H9 (cell line): ENCODE measurements around the gene CPHXL2. TPM values are rescaled to one million over a fixed set of nuclear protein-coding genes. Genes with fewer than 3 reads are reported as not detected.

ENCODE experiments used
- DNase-seq: peaks from one replicate; pipeline ENCODE4 v3.0.0-alpha.2; 2017
- H2AFZ ChIP-seq: one replicate; pipeline ENCODE4 v1.6.1; 2013; ENCODE audit warnings: mild to moderate bottlenecking, low read length, control low read depth, moderate library complexity
- H2AK5ac ChIP-seq: 2 replicates; pipeline ENCODE4 v1.6.1; 2013; ENCODE audit warnings: low read length, control low read depth, mixed read lengths; ENCODE audit not compliant: insufficient read length
- H2BK120ac ChIP-seq: one replicate; pipeline ENCODE4 v1.6.1; 2013; ENCODE audit warnings: low read depth, mild to moderate bottlenecking, low read length, control low read depth, inconsistent platforms; ENCODE audit not compliant: poor library complexity, severe bottlenecking
- H2BK12ac ChIP-seq: 2 replicates; pipeline ENCODE4 v1.6.1; 2013; ENCODE audit warnings: low read length, control low read depth, mixed read lengths, low read depth; ENCODE audit not compliant: insufficient read length
- H2BK15ac ChIP-seq: 2 replicates; pipeline ENCODE4 v1.6.1; 2013; ENCODE audit warnings: low read depth, low read length, control low read depth
- H2BK20ac ChIP-seq: one replicate; pipeline ENCODE4 v1.6.1; 2013; ENCODE audit warnings: low read depth, mild to moderate bottlenecking, low read length, control low read depth, inconsistent platforms; ENCODE audit not compliant: poor library complexity, severe bottlenecking
- H2BK5ac ChIP-seq: 2 replicates; pipeline ENCODE4 v1.6.1; 2013; ENCODE audit warnings: low read length, control low read depth, mixed read lengths; ENCODE audit not compliant: insufficient read length
- H3K14ac ChIP-seq: 2 replicates; pipeline ENCODE4 v1.6.1; 2013; ENCODE audit warnings: low read length, control low read depth; ENCODE audit not compliant: insufficient read depth
- H3K18ac ChIP-seq: 2 replicates; pipeline ENCODE4 v1.6.1; 2013; ENCODE audit warnings: low read depth, mild to moderate bottlenecking, mixed read lengths, low read length, control low read depth; ENCODE audit not compliant: insufficient read length
- H3K23ac ChIP-seq: 2 replicates; pipeline ENCODE4 v1.6.1; 2013; ENCODE audit warnings: low read length, control low read depth, mixed read lengths, low read depth; ENCODE audit not compliant: insufficient read length
- H3K23me2 ChIP-seq: 2 replicates; pipeline ENCODE4 v1.6.1; 2013; ENCODE audit warnings: low read depth, mild to moderate bottlenecking, mixed read lengths, low read length, control low read depth; ENCODE audit not compliant: insufficient read length, poor library complexity, severe bottlenecking
- H3K27ac ChIP-seq: 2 replicates; pipeline ENCODE4 v1.5.1; 2013; ENCODE audit warnings: low read length, control low read depth, mixed read lengths, low read depth; ENCODE audit not compliant: insufficient read length
- H3K27me3 ChIP-seq: 2 replicates; pipeline ENCODE4 v1.6.1; 2013; ENCODE audit warnings: low read length, control low read depth, inconsistent platforms; ENCODE audit not compliant: insufficient read depth
- H3K4ac ChIP-seq: 2 replicates; pipeline ENCODE4 v1.6.1; 2013; ENCODE audit warnings: low read depth, mild to moderate bottlenecking, control low read depth, inconsistent platforms, low read length, moderate library complexity
- H3K4me1 ChIP-seq: 2 replicates; pipeline ENCODE4 v1.6.1; 2013; ENCODE audit warnings: low read length, control low read depth, inconsistent platforms; ENCODE audit not compliant: insufficient read depth
- H3K4me2 ChIP-seq: 2 replicates; pipeline ENCODE4 v1.6.1; 2013; ENCODE audit warnings: low read length, control low read depth, mixed read lengths; ENCODE audit not compliant: insufficient read length, insufficient read depth
- H3K56ac ChIP-seq: 2 replicates; pipeline ENCODE4 v1.6.1; 2013; ENCODE audit warnings: low read depth, mild to moderate bottlenecking, mixed read lengths, low read length, control low read depth; ENCODE audit not compliant: insufficient read length
- H3K79me1 ChIP-seq: 2 replicates; pipeline ENCODE4 v1.6.1; 2013; ENCODE audit warnings: low read depth, mild to moderate bottlenecking, moderate library complexity, low read length, control low read depth, inconsistent platforms; ENCODE audit not compliant: insufficient read depth, poor library complexity, severe bottlenecking
- H3K79me2 ChIP-seq: 2 replicates; pipeline ENCODE4 v1.6.1; 2013; ENCODE audit warnings: low read length, control low read depth, inconsistent platforms; ENCODE audit not compliant: insufficient read depth
- H3K9ac ChIP-seq: 2 replicates; pipeline ENCODE4 v1.6.1; 2013; ENCODE audit warnings: low read length, control low read depth, mixed read lengths; ENCODE audit not compliant: insufficient read length; ENCODE audit errors: extremely low read depth
- H3K9me3 ChIP-seq: one replicate; pipeline ENCODE4 v1.6.1; 2013; ENCODE audit warnings: low read depth, low read length, inconsistent platforms; ENCODE audit not compliant: control insufficient read depth
- H3T11ph ChIP-seq: one replicate; pipeline ENCODE4 v1.6.1; 2013; ENCODE audit warnings: mild to moderate bottlenecking, low read length, control low read depth, inconsistent platforms
- H4K20me1 ChIP-seq: one replicate; pipeline ENCODE4 v1.6.1; 2013; ENCODE audit not compliant: control insufficient read depth, insufficient read length, insufficient read depth
- H4K5ac ChIP-seq: 2 replicates; pipeline ENCODE4 v1.6.1; 2013; ENCODE audit warnings: low read depth, mild to moderate bottlenecking, mixed read lengths, low read length, control low read depth; ENCODE audit not compliant: insufficient read length
- H4K8ac ChIP-seq: replicated peaks from 2 replicates; pipeline ENCODE4 v1.6.1; 2013; ENCODE audit warnings: low read length, control low read depth, mixed read lengths, low read depth; ENCODE audit not compliant: insufficient read length
- H4K91ac ChIP-seq: 2 replicates; pipeline ENCODE4 v1.6.1; 2013; ENCODE audit warnings: low read depth, mild to moderate bottlenecking, moderate library complexity, mixed read lengths, low read length, control low read depth; ENCODE audit not compliant: insufficient read length
- H3K27ac Mint-ChIP-seq, 3 experiments: 2 replicates in 2 of 3; 3 replicates in 1 of 3; pipeline ENCODE4 v1.8.0; 2020 to 2021; ENCODE audit warnings: mixed read lengths in 3 of 3, mild to moderate bottlenecking in 1 of 3, moderate library complexity in 1 of 3
- H3K27me3 Mint-ChIP-seq: 2 replicates; pipeline ENCODE4 v1.8.0; 2021; ENCODE audit warnings: low read depth, mild to moderate bottlenecking, moderate library complexity, mixed read lengths
- H3K36me3 Mint-ChIP-seq, 3 experiments: 2 replicates in 2 of 3; 3 replicates in 1 of 3; pipeline ENCODE4 v1.8.0; 2020 to 2021; ENCODE audit warnings: low read depth in 3 of 3, mixed read lengths in 3 of 3; ENCODE audit not compliant: insufficient read depth in 1 of 3
- H3K4me1 Mint-ChIP-seq, 2 experiments: 2 replicates each; pipeline ENCODE4 v1.8.0; 2020; ENCODE audit warnings: mixed read lengths in 2 of 2
- H3K4me3 Mint-ChIP-seq, 2 experiments: 2 replicates in 1 of 2; 3 replicates in 1 of 2; pipeline ENCODE4 v1.8.0; 2020 to 2021; ENCODE audit warnings: mild to moderate bottlenecking in 2 of 2, mixed read lengths in 2 of 2, moderate library complexity in 1 of 2
- H3K9me3 Mint-ChIP-seq, 2 experiments: 2 replicates in 1 of 2; 3 replicates in 1 of 2; pipeline ENCODE4 v1.8.0; 2020; ENCODE audit warnings: mild to moderate bottlenecking in 2 of 2, mixed read lengths in 2 of 2, moderate library complexity in 1 of 2
- WGBS: extraction: QIAGEN DNeasy Blood & Tissue Kit; methylation state at CpG from one replicate; pipeline ENCODE4 v1.1.7; 2013; ENCODE audit warnings: missing lambda C conversion rate, low lambda C conversion rate, mixed read lengths; ENCODE audit not compliant: insufficient read length; ENCODE audit errors: extremely low coverage; 5-methylcytosine and 5-hydroxymethylcytosine counted together
- total RNA-seq: library from RNA; stranded (reverse); gene quantifications from 2 replicates; pipeline ENCODE4 v1.2.1, GENCODE V29; 2021
- TF ChIP-seq, protein P1 (sequence below): fragments of 200-600 bp; sonication (generic); conservative IDR thresholded peaks from 3 replicates; pipeline ENCODE4 v1.8.0; 2021; ENCODE audit warnings: antibody characterized with exemption, mild to moderate bottlenecking

Gene CPHXL2
- total RNA-seq, 1 experiment from 2014 or later = not detected

- Mint-ChIP-seq H3K9me3 (peaks cover under 1% of the 10 kb centered on the region in 2 experiments; a peak in 4 of 5 replicates), H3K4me3 (no peak overlapping the region), H3K4me1 (peaks cover 16 to 22% of the 10 kb centered on the region in 2 experiments), H3K27ac (no peak overlapping the region), H3K27me3 (peaks cover 1% of the 10 kb centered on the region; the same call in 1 of the 2 replicates), H3K36me3 (no peaks in the 10 kb centered on the region)
- no CpG with 5 or more reads among the region's 4 CpGs for WGBS
- no peaks in the 10 kb centered on the region for H3K23me2 ChIP-seq
- H4K91ac ChIP-seq = no peak overlapping the region
- H2BK120ac ChIP-seq = no peak overlapping the region
- H3T11ph ChIP-seq = no peak overlapping the region
- no peaks in the 10 kb centered on the region for H3K4me1 ChIP-seq
- no peak overlapping the region for H2AFZ ChIP-seq
- H3K27me3 ChIP-seq = no peaks in the 10 kb centered on the region
- H2AK5ac ChIP-seq = no peak overlapping the region
- no peak overlapping the region for H3K18ac ChIP-seq
- H4K5ac ChIP-seq = no peak overlapping the region
- no peak overlapping the region for H4K8ac ChIP-seq
- H2BK20ac ChIP-seq = no peak overlapping the region
- no peak overlapping the region for H2BK12ac ChIP-seq
- H3K4me2 ChIP-seq = no peak overlapping the region
- H3K79me2 ChIP-seq = no peaks in the 10 kb centered on the region
- TF ChIP-seq, protein P1, sequence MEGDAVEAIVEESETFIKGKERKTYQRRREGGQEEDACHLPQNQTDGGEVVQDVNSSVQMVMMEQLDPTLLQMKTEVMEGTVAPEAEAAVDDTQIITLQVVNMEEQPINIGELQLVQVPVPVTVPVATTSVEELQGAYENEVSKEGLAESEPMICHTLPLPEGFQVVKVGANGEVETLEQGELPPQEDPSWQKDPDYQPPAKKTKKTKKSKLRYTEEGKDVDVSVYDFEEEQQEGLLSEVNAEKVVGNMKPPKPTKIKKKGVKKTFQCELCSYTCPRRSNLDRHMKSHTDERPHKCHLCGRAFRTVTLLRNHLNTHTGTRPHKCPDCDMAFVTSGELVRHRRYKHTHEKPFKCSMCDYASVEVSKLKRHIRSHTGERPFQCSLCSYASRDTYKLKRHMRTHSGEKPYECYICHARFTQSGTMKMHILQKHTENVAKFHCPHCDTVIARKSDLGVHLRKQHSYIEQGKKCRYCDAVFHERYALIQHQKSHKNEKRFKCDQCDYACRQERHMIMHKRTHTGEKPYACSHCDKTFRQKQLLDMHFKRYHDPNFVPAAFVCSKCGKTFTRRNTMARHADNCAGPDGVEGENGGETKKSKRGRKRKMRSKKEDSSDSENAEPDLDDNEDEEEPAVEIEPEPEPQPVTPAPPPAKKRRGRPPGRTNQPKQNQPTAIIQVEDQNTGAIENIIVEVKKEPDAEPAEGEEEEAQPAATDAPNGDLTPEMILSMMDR = no peak
- no peaks in the 10 kb centered on the region for H3K9me3 ChIP-seq
- H3K56ac ChIP-seq = no peak overlapping the region
- no peaks in the 10 kb centered on the region for H4K20me1 ChIP-seq
- H3K23ac ChIP-seq = no peak overlapping the region
- no peak for DNase-seq
- no peak overlapping the region for H2BK15ac ChIP-seq
- H3K27ac ChIP-seq = no peak overlapping the region
- no peak overlapping the region for H2BK5ac ChIP-seq
- H3K79me1 ChIP-seq = no peaks in the 10 kb centered on the region
- no peak overlapping the region for H3K4ac ChIP-seq
- no peak overlapping the region for H3K14ac ChIP-seq
- no peak overlapping the region for H3K9ac ChIP-seq
These were observed 26.5 kb upstream of the CPHXL2 start for GRCh38 chr16:75703306-75703705.
